Osteoblast (primary cell): Measurements from ENCODE around the gene RPL3. TPM values are rescaled to one million over a fixed set of nuclear protein-coding genes. Genes with fewer than 3 reads are reported as not detected.

Experiments used
- DNase-seq: peaks from one replicate; pipeline ENCODE4 v3.0.0; 2011; ENCODE audit warnings: low spot score, mixed read lengths; ENCODE audit not compliant: insufficient read length; ENCODE audit errors: missing footprints
- H2AFZ ChIP-seq: 2 replicates; pipeline ENCODE4 v1.6.0; 2011; ENCODE audit warnings: mild to moderate bottlenecking, low read length
- H3K27ac ChIP-seq: 2 replicates; pipeline ENCODE4 v1.5.1; 2011; ENCODE audit warnings: mild to moderate bottlenecking, low read depth, low read length, moderate library complexity
- H3K27me3 ChIP-seq: 2 replicates; pipeline ENCODE4 v1.6.0; 2012; ENCODE audit warnings: mild to moderate bottlenecking, control low read depth, inconsistent platforms, low read length, moderate library complexity; ENCODE audit not compliant: insufficient read depth
- H3K36me3 ChIP-seq: 2 replicates; pipeline ENCODE4 v1.5.1; 2011; ENCODE audit warnings: mild to moderate bottlenecking, low read length, control low read depth, moderate library complexity; ENCODE audit not compliant: insufficient read depth
- H3K4me1 ChIP-seq: 2 replicates; pipeline ENCODE4 v1.5.1; 2011; ENCODE audit warnings: mild to moderate bottlenecking, low read length, control low read depth, moderate library complexity; ENCODE audit not compliant: insufficient read depth
- H3K4me2 ChIP-seq: 2 replicates; pipeline ENCODE4 v1.6.0; 2011; ENCODE audit warnings: mild to moderate bottlenecking, low read length; ENCODE audit not compliant: insufficient read depth
- H3K4me3 ChIP-seq: fragments of 200-600 bp; sonication (generic); 3 replicates; pipeline ENCODE4 v1.5.1; 2012; ENCODE audit warnings: mild to moderate bottlenecking, low read length, inconsistent platforms; ENCODE audit not compliant: insufficient read depth
- H3K79me2 ChIP-seq: 2 replicates; pipeline ENCODE4 v1.6.0; 2012; ENCODE audit warnings: mild to moderate bottlenecking, low read length, control low read depth, inconsistent platforms; ENCODE audit not compliant: insufficient read depth
- H3K9me3 ChIP-seq: 2 replicates; pipeline ENCODE4 v1.5.1; 2011; ENCODE audit warnings: low read depth, low read length, control low read depth
- H4K20me1 ChIP-seq: 2 replicates; pipeline ENCODE4 v1.6.0; 2012; ENCODE audit warnings: mild to moderate bottlenecking, low read length, control low read depth; ENCODE audit not compliant: insufficient read depth
- CTCF ChIP-seq: IDR thresholded peaks from 2 replicates; pipeline ENCODE4 v1.5.1; 2011; ENCODE audit warnings: mild to moderate bottlenecking, low read depth, low read length, moderate library complexity; ENCODE audit errors: extremely low read depth
- total RNA-seq: library from RNA; depleted of rRNA; stranded (reverse); fragments of >200 nt; gene quantifications from 2 replicates; pipeline ENCODE4 v1.2.3, GENCODE V29; 2012

RPL3 gene
- total RNA-seq, 1 donor = 2,119 TPM

DNA sequence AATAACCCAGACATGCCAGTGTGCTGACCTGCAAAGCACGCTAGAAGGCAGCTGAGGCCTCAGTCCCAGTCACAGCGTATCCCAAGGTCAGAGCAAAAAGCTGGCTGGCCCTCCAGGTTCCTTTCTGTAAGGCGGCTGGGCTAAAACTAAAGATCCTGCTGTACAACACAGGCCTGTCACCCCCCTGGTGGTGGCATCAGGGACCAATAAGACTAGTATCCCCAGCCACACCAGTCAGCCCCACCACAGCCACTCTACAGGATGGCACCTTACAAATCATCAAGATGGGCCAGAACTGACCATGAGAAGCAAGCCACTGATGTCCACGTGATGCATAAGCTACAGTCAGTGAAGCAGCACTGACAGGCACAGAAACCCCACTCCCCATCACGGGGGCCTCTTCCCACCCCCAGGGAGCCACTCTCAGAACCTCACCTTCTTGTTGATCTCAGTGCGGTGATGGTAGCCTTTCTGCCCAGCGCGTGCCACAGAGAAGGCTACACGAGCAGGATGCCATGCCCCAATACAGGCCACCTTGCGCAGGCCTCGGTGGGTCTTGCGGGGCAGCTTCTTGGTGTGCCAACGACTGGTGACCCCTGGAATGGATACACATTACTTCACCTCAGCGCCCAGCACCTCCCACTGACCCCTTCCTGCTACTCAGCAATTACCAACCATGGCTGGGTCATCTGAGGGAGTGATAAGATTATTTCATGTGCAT lies 5.0 kb downstream of the RPL3 start:
- no peak overlapping the region for H2AFZ ChIP-seq
- DNase-seq = peak; percentile 81
- peak overlapping the region; percentile 96 for H3K27ac ChIP-seq
- no peaks in the 10 kb centered on the region for H3K9me3 ChIP-seq
- H3K4me3 ChIP-seq = peak overlapping the region; percentile 100
- peaks cover 73% of the 10 kb centered on the region for H3K36me3 ChIP-seq
- peaks cover 70% of the 10 kb centered on the region for H3K79me2 ChIP-seq
- no peak for TF ChIP-seq CTCF
- peaks cover 89% of the 10 kb centered on the region for H4K20me1 ChIP-seq
- H3K4me2 ChIP-seq = peak overlapping the region; percentile 96
- no peaks in the 10 kb centered on the region for H3K27me3 ChIP-seq
- H3K4me1 ChIP-seq = peaks cover 44% of the 10 kb centered on the region

DNA sequence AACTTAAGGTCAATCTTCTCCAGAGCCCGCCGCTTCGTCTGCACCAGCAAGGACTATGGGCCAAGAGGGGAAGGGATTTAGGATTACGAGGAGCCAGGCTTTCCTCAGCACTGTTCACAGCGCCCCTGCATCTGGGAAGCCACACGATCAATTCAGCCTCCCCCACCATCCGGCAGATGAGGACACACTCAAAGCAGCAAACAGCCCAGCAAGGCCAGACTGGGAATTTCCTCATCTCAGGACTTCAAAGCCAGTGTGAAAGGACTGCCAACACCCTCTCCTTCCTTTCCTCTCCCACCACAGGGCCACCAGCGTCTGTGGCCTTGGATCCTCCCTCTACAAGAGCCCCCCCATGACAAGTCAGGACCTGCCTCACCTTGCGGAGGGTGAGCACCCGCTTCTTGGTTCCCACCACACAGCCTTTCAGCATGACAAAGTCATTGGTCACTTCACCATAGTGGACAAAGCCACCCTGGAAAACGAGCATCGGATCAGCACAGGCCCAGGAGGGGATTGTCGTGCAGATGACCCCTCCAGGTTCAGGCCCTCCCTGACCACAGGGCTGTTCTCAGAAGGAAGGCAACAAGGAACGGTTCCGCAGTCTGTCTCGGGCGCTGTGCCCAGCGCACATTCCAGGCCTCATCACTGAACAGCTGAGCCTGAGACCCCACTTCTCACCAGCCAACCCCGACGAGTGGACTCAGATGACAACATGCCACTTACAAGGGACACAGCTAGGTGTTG lies 6.0 kb downstream of the RPL3 start:
- peaks cover 60% of the 10 kb centered on the region for H3K79me2 ChIP-seq
- TF ChIP-seq CTCF = no peak
- peaks cover 80% of the 10 kb centered on the region for H4K20me1 ChIP-seq
- DNase-seq = peak; percentile 25
- no peak overlapping the region for H2AFZ ChIP-seq
- H3K27ac ChIP-seq = no peak overlapping the region
- peaks cover 70% of the 10 kb centered on the region for H3K36me3 ChIP-seq
- H3K4me3 ChIP-seq = no peak overlapping the region
- peak overlapping the region; percentile 2 for H3K4me2 ChIP-seq
- H3K9me3 ChIP-seq = no peaks in the 10 kb centered on the region
- peaks cover 51% of the 10 kb centered on the region for H3K4me1 ChIP-seq
- H3K27me3 ChIP-seq = no peaks in the 10 kb centered on the region

DNA sequence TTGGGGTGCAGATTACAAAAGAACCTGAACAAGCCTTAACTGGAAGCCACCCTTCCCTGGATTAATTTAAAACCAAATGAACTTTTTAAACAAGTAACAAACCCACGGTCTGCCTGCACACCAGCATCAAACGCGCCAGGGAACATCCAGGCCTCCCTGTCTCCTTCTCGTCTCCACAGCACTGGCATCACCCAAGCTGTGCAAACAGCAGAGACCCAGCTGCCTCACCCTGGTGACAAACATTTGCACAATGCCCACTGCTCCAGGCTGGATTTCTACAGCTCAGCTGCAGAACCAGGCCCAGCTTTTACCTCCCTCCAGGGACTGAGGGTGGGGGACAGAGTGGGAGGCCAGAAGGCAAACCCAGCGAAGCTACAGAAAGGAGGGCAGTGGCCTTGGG lies 7.0 kb downstream of the RPL3 start:
- Histone ChIP-seq H3K27me3 (no peaks in the 10 kb centered on the region), H3K4me1 (peaks cover 47% of the 10 kb centered on the region), H3K4me2 (no peak overlapping the region), H3K4me3 (no peak overlapping the region), H3K9me3 (no peaks in the 10 kb centered on the region), H3K79me2 (peaks cover 50% of the 10 kb centered on the region), H3K36me3 (peaks cover 60% of the 10 kb centered on the region), H3K27ac (no peak overlapping the region), H2AFZ (no peak overlapping the region), H4K20me1 (peaks cover 70% of the 10 kb centered on the region)
- DNase-seq = peak; percentile 58
- no peak for TF ChIP-seq CTCF
